ENCODE measurements around the gene SARDH.

Gene SARDH, protein sequence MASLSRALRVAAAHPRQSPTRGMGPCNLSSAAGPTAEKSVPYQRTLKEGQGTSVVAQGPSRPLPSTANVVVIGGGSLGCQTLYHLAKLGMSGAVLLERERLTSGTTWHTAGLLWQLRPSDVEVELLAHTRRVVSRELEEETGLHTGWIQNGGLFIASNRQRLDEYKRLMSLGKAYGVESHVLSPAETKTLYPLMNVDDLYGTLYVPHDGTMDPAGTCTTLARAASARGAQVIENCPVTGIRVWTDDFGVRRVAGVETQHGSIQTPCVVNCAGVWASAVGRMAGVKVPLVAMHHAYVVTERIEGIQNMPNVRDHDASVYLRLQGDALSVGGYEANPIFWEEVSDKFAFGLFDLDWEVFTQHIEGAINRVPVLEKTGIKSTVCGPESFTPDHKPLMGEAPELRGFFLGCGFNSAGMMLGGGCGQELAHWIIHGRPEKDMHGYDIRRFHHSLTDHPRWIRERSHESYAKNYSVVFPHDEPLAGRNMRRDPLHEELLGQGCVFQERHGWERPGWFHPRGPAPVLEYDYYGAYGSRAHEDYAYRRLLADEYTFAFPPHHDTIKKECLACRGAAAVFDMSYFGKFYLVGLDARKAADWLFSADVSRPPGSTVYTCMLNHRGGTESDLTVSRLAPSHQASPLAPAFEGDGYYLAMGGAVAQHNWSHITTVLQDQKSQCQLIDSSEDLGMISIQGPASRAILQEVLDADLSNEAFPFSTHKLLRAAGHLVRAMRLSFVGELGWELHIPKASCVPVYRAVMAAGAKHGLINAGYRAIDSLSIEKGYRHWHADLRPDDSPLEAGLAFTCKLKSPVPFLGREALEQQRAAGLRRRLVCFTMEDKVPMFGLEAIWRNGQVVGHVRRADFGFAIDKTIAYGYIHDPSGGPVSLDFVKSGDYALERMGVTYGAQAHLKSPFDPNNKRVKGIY

DNA sequence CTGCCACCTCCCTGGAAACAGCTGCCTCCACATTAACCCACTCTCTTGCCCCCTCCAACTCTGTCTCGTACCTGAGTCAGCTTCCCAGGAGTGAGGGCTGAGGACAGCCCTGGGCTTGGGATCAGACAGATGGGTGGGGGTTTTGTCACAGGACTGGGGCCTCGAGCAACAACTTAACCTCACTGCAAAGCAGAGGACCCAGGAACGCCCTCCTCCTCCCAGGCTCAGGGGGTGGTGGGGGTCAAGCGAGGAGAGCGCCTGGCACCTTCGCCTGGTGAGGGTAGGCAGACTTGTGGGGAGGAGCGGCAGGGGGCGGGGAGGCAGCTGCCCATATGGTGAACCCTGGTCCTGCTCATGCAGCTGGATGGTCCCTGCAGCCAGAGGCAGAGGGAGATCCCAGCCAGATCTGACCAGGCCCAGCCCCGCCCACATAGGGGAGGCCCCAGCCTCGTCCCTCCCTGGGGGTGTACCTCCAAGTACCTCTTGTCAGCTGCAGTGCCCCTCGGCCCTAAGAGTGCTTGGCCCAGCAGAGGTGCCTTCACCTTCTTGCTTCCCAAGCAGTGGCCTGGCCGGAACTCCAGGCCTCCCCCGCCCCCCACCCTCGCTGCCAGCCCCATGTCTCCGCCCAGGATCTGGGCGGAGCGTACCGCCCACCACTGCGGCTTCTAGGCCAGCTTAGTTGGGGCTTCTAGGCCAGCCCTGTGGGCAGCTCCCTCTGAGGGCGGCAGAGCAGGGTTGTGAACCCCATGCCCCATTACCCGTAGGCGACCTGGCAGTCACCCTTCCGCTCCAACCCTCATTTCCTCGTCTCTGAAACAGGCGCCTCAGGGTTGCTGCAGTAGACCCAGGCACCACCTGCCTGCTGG lies at the start of gene SARDH:
Gene SARDH, minus strand, starts transcription at position 579 of the 866 bp plus-strand sequence. CDS start 4,179 bp downstream, outside the sequence.
- DNase-seq, result peak in 1 of 4 experiments; percentile 47

DNA sequence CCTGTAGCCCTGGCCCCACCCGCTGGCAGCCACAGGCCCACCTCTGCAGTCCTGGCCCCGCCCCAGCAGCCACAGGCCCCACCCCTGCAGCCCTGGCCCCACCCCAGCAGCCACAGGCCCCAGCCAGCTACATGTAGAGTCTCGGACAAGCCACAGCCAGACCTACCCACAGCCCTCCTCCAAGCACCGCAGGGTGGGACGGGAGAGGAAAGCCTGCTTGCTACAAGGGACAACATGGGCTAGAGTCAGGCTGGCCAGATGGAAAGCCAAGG lies 49.5 kb upstream of the SARDH start:
- DNase-seq, result no peak

DNA sequence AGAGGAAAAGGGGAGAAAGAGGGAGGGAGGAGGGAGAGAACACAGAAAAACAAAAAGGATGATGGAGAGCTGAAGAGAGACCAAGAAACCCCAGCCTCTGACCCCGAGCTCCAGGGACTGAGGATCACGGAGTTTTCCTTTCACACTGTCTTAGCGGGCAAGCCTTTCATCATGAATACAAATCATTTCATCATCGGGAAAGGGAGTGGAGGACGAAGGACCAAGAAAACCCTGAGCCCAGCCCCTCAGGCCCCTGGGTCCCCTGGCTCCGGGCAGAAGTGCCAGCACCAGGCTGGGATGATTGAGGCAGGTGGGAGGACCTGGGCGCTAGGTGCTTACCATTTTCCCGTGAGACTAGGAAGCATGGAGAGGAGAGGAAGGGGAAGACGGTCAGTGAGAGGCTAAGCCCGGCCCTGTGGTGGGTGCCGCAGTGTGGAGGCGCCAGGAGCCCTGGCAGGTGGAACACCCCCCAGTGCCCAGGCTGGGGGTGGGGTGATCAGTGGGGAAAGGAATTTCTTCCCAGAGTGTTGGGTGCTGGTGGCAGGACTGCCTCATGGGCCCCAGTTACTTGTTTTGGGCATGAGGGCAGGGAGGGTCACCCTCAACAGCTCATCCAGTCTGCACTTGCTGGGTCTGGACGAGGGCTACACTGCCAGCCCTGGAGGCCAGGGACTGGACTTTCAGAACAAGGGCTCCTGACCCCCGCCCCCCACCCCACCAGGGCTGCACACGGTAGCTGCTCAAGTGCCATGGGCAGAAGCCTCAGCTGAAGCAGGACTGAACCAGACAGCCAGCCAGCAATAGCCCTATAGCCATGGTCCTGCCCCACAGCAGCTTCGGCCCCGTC lies 49.0 kb upstream of the SARDH start:
- DNase-seq, result no peak

DNA sequence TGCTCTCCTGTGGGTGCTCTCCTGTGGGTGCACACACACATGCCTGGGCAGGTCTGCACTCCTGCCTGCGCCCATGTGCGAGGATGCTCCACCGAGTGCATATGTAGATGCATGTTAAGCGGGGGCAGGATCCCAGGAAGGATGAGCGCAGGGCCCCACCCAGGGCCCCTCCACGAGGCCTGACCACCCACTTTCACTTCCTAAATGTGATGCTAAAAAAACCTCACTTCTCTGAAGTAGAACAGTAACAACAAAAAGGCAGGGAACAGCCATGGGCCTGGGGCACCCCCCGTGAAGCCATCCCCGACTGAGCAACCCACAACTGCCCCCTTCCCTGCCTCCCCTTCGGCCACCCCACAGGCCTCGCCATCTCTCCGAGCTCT lies 48.2 kb upstream of the SARDH start:
- DNase-seq, result no peak

DNA sequence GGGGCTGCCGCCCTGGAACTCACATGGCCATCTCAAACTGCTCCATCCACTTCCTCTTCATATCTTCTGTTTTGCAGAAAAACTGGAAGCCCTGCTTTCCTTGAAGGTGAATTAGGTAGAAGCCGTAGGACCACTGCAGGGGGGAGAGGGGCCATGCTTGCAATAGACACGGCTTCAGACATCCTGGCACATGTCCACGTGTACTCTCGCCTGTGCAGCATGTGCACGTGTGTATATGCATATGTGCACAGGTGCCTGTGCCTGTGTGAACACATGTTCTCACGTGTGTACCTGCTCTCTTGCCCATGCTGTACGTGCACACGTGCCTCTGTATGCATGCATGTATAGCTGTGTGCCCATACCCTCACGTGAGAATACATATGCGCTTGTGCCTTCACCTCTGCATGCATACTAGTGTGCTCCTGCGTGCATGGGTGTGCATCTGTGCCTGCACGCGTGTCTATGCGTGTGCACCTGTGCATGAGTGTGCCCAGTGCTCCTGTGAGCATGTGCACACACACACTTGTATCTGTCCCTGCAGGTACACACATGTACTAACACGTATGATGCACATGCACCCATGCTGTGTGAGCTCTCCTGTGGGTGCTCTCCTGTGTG lies 47.7 kb upstream of the SARDH start:
- no peak for DNase-seq

DNA sequence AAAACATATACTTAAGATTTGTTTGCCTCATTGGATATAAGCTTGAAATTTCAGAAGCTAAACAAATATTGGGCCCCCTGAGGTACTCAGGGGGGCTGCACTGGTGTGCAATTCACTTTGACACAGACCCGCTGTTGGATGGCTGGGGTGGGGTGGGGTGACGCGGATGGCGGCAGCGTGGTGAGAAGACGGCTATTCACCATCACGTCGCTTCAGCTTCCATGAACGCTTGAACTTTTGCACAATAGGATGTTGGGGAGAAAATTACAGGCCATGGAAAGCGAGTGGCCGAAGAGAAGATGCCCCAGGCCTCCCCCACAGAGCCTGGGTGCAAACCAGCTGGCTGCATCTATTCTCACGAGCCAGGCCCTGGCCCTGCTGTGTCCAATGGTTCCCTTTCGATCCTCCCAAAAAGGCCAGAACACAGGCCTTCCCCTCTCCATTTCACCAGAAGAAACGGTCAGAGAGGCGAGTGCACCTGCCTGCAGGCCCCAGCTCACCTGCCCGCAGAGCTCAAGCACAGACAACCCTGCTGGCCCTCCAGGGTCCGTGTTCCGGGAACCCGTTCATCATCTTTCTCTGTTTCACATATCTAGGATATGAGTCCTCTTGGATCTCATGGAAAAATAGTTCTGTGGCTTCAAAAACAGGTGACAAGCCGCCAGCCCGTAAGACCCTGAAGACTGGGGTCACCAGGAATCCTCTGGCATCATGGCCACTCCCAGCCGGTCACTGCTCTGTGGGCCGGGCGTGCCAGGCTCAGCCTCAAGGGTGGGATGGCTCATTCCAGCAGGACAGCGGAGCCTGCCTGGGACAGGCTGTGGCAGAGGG lies 46.8 kb upstream of the SARDH start:
- no peak for DNase-seq

DNA sequence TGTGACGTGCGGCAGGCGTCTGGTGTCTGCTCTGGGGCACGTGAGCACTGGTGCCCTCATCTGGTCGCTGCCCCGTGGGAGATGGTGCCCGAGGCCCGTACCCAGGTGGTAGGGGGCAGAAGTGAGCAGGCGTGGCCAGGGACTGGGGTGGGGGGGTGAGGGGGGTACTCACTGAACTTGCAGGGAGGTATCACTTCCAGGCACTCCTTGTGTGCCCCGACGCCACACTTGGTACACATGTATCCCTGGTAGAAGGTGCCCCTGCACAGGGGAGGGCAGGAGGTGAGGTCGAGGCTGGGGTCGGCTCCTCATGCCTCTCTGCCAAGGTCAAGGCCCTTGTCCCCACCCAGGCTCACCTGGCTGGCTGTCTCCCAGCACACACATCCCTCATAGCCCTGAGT lies 45.2 kb upstream of the SARDH start:
- no peak for DNase-seq

DNA sequence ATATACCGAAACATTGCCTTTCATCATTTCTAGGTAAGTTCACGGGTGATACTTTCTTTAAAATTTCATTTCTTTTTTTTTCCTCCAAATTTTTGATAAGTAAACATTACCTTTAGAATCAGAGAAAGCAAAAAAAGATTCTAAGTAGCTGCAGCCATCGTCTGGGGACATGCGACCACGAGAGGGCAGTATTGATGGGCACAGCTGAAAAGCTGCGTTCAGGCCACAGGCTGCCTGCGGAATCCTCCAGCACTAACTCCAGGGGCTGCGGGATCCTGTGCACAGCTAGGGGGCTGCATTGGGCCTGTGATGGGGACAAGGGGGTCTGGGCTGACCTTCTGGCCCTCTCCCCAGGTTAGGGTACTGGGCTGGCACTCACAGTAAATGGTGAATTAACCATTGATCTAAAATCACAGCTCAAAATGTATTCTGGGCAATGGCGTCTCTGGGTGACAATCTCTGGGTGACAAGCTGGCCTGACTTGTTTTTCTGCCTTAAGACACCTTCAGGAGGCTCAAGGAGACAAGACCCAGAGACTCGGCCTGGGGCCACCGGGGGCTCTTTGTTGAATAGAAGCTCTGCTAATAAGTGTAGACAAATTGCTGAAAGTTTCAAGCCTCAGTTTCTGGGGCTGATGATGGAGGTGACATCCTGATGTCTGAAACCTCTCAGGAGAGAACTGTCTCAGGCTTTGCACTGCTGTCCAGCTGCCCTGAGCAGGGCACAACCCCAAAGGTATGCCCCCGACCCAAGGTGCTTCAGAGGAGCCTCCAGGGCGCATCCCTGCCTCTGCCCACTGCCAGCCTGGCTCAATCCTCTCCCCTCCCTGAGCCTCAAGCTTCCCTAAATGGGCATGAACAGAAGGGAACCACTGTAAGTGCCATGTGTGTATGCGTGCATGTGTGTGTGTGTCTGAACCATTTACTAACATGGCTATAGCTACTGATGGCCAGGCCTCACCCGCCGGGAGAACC lies 44.3 kb upstream of the SARDH start:
- peak; percentile 9 to 65 (median 44) for DNase-seq

DNA sequence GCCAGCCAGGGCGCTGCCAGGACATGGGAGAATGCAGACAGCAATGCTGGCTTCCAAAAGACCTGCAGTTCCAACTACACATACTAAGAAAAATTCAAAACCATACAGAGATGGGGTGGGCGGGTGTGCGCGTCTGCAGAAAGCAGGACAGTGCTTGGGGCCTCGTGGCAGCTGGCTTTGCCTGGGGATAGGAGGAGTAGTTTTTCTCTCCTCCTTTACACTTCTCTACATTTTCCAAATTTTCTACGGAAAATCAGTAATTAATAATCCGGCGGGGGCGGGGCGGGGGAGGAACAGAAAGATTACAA lies 43.6 kb upstream of the SARDH start:
- no peak for DNase-seq

DNA sequence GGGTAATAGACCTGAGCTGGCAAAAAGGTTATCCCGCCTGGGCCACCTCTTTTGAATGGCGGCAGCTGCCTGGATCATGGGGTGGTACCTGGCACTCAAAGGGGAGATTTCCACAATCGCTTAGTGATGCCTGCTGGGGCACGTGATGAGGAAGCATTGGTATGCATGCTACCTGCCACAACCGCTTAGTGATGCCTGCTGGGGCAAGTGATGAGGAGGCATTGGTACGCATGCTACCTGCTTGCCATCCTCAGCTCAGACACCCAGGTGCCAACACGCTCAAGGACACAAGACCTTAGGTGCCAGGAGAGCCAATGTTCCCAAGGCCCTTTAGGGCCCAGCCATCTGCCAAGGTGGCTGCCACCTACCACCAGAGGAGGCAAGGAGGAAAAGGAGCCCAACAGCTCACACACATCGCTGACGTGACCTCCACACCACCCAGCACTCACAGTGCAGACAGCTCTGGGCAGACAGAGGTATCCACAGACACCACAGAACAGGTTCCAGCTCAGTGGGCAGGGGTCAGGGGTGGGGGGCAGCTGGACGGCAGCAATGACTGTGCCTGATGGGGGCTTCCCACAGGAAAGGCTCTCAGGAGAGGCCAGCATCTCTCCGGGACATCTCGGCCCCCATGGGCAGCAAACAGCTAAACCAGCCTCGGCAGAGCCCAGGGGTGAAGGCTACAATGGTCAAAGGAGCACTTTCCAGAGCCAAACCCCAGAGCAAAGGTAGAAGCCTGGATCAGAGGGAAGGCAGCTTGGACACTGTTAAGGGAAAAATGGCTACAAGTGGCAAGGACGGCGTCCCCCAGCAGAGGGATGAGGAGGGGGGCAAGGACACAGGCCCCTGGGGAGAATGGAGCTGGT lies 43.0 kb upstream of the SARDH start:
- no peak for DNase-seq

DNA sequence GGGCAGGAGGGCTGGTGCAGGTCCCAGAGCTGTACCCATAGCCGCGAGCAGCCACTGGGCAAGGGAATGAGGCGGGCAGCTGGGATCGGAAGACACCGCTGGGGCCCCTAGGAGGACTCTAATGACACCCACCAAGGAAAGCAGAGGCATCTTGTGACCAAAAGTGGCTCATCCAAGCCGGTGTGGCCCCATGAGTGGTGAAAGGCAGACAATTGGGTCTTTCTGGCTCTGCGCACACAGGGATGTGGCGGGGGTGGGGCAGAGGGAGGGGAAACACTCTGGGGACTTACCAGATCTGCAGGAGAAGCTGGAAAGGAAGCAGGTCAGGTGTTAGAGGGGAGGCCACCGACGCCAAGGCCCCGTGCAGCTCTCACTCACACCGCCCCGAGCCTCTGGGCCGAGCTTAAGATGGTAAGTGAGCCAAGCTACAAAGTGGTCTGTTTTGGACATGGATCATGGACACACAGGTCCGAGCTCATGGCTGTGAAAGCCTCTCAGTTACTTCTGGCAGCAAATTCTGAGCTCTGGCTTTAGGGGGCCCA lies 42.3 kb upstream of the SARDH start:
- DNase-seq, result no peak

DNA sequence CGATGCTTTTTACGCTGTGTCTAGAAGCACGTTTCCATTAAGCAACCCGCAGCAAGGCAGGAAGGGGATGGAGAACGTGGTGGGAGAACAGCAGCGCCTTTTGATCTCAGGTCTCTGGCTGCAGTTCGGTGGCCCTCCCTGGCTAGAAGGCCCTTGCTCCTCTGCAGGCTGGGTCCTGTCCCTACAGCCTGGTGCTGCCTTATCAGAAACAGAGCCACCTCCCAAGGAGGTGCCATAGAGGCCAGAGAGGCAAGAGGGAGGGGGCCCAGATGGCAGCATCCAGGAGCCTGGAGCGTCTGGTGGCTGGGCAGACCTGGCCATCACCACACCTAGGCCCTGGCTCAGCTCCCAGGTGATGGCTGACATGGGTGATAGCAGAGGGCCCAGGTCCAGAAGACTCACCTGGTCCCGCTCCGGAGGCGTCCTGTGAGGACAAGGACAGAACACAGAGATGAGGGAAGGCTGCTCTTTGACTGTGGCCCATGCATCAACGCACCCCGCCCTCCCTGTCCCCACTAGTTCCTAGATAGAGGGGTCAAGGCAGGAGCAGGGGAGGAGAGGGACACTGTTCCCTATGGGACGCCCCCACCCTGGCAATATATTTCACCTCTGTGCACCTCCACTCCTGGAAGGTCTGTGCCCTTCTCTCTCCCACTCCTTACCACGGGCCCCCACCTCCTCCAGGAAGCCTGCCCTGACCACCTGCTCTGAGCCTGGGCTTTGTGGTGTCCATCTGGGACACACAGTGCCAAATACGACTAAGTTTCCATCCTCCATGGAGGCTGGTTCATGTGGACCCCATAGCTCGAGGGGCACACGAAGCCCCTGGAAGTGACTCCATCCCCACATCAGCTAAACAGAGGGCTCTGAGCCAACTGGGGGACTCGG lies 41.6 kb upstream of the SARDH start:
- no peak for DNase-seq

DNA sequence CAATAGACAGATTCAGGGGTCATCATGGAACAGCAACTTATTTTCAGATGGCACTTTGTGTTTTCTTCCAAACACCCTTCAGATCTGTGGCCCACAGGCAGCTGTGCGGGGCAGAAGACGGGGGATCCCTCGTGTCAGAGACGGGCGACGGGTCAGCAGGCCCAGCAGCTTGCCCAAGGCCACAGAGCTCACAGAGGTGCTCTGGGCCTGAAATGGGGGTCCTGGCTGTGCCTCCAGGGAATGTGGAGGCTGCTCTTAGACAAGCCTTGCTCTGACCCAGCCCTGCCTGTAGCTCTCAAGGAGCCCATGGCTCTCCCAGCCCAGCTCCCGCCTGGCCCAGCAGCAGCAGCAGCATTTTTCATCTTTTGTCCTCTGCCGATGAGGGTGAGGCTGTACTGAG lies 40.9 kb upstream of the SARDH start:
- no peak for DNase-seq

DNA sequence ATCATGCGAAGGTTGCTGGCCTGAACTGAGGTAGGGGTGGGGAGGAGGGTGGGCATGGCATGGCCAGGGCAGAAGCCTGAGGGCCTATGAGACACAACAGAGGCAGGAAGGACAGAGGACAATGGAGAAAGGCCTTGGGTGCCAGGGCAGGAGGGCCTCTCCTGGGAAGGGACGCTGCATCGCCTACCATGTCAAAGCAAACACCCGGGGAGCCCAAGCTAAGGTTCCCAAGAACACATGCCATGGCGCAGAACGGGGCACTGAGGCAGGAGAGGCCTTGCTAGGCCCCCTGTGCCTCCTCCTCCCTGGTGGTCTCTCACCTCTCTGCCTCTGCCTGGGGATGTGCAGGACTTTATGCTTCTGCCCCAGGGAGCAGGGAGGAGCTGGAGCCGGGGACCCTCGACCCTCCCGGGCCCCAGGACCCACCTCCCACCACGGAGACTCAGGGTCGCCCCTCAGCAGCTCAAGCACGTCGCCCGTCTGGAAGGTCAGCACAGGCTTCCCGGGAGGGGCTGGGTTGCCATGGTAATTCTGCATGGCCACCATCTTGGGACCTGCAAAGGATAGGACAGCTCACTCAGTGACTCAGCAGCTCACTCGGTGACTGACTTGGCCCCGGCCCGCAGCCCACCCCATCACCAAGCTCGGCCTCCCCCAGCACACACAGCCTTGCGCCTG lies 40.3 kb upstream of the SARDH start:
- DNase-seq, result no peak

DNA sequence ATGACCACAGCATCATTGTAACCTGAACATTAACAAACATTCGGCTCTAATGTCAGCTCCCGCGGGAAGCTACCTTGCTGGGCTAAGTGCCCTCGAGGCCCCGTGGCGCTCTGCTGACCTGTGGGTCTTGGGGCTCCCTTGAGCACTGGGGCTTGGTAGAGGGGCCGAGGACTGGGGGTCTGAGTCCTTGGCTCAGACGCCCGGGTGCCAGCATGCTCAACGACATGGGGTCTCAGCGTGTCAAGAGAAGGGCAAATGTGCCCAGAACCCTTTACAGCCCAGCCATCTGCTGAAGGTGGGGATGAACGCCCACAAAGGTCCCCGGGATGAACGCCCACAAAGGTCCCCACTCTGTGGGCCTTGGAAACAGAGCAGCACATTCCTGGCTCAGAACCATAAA lies 39.7 kb upstream of the SARDH start:
- DNase-seq, result no peak

DNA sequence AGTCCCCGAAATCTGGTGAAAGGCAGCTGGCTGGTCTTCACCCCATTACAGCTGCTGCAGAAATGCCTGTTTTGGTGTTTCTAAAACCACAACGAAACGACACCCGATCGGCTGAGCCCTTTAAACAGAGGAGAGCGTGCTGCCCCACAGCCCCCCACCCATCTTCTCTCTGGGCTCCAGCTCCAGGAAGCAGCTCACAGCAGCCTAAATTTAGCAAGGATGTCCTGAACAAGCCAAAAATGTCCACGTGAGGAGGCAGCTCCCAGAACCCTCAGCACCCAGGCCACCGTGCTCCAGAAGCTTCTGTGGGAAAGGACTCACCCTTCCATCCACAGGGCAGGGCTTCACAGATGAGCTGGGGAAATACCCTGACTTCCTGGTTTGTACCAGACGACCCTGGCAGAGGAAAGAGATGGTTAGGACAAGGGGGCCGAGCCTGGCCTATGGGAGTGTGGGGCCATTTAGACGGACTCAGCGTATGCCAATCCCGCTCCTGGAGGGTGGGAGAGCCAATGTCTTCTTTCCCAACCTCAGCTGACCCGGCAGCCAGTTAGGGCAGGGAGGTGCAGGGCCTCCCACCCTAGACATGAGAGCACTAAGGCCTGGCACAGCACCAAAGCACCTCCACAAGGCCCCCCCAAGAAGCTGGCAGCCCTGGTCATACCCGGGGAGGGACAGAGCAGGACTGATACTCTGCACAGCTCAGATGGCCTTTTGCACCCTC lies 39.1 kb upstream of the SARDH start:
- DNase-seq, result no peak

Data from activated naive CD4-positive, alpha-beta T cell (primary cell).